ENCODE results near the gene DAPK2. TPM values are rescaled to one million over a fixed set of nuclear protein-coding genes. Genes with fewer than 3 reads are reported as not detected.

The DAPK2 gene
- total RNA-seq, 1 donor = 23.5 TPM

GRCh38 chr15:63860555-63860954, 185.7 kb downstream of the DAPK2 start:
- H2AFZ ChIP-seq (ENCODE audit: low read length) = no peak overlapping the region
- no peaks in the 10 kb centered on the region for H3K36me3 ChIP-seq (ENCODE audit: insufficient read depth, low read length)
- no peaks in the 10 kb centered on the region for H3K27me3 ChIP-seq (ENCODE audit: insufficient read depth, low read length)
- H3K79me2 ChIP-seq (ENCODE audit: insufficient read depth, low read length) = no peaks in the 10 kb centered on the region
- DNase-seq (ENCODE audit: insufficient read length, low spot score, missing footprints) = no peak
- no peak overlapping the region for H3K4me3 ChIP-seq (ENCODE audit: insufficient read depth, low read length)
- H3K4me1 ChIP-seq (ENCODE audit: insufficient read depth, low read length) = peaks cover 12% of the 10 kb centered on the region
- no peaks in the 10 kb centered on the region for H4K20me1 ChIP-seq (ENCODE audit: insufficient read depth, low read length)
- no peak overlapping the region for H3K4me2 ChIP-seq (ENCODE audit: insufficient read depth, low read length)
- H3K9me3 ChIP-seq (ENCODE audit: low read depth, low read length) = no peaks in the 10 kb centered on the region
- TF ChIP-seq CTCF (IDR thresholded peaks at IDR 0.05; ENCODE audit: extremely low read depth, low read depth, low read length) = no peak
- no peak overlapping the region for H3K27ac ChIP-seq (ENCODE audit: low read depth, low read length)

- H4K20me1 ChIP-seq (ENCODE audit: insufficient read depth, low read length) = no peaks in the 10 kb centered on the region
- no peaks in the 10 kb centered on the region for H3K9me3 ChIP-seq (ENCODE audit: low read depth, low read length)
- H3K27me3 ChIP-seq (ENCODE audit: insufficient read depth, low read length) = no peaks in the 10 kb centered on the region
- no peaks in the 10 kb centered on the region for H3K79me2 ChIP-seq (ENCODE audit: insufficient read depth, low read length)
- H2AFZ ChIP-seq (ENCODE audit: low read length) = no peak overlapping the region
- H3K4me1 ChIP-seq (ENCODE audit: insufficient read depth, low read length) = peaks cover 12% of the 10 kb centered on the region
- H3K36me3 ChIP-seq (ENCODE audit: insufficient read depth, low read length) = no peaks in the 10 kb centered on the region
- no peak overlapping the region for H3K27ac ChIP-seq (ENCODE audit: low read depth, low read length)
- TF ChIP-seq CTCF (IDR thresholded peaks at IDR 0.05; ENCODE audit: extremely low read depth, low read depth, low read length) = no peak
- H3K4me3 ChIP-seq (ENCODE audit: insufficient read depth, low read length) = no peak overlapping the region
- DNase-seq (ENCODE audit: insufficient read length, low spot score, missing footprints) = no peak
- no peak overlapping the region for H3K4me2 ChIP-seq (ENCODE audit: insufficient read depth, low read length)
Measured at GRCh38 chr15:63860155-63860554, 186.1 kb downstream of the DAPK2 start.

GRCh38 chr15:63858881-63859280, 187.4 kb downstream of the DAPK2 start:
- Histone ChIP-seq H3K9me3 (ENCODE audit: low read depth, low read length) (no peaks in the 10 kb centered on the region), H4K20me1 (ENCODE audit: insufficient read depth, low read length) (no peaks in the 10 kb centered on the region), H3K4me3 (ENCODE audit: insufficient read depth, low read length) (no peak overlapping the region), H3K4me2 (ENCODE audit: insufficient read depth, low read length) (no peak overlapping the region), H3K79me2 (ENCODE audit: insufficient read depth, low read length) (no peaks in the 10 kb centered on the region), H3K4me1 (ENCODE audit: insufficient read depth, low read length) (peaks cover 12% of the 10 kb centered on the region), H2AFZ (ENCODE audit: low read length) (no peak overlapping the region), H3K27ac (ENCODE audit: low read depth, low read length) (peak overlapping the region; percentile 36), H3K36me3 (ENCODE audit: insufficient read depth, low read length) (no peaks in the 10 kb centered on the region), H3K27me3 (ENCODE audit: insufficient read depth, low read length) (no peaks in the 10 kb centered on the region)
- TF ChIP-seq CTCF (IDR thresholded peaks at IDR 0.05; ENCODE audit: extremely low read depth, low read depth, low read length) = no peak
- DNase-seq (ENCODE audit: insufficient read length, low spot score, missing footprints) = no peak

GRCh38 chr15:63858448-63858847, 187.8 kb downstream of the DAPK2 start:
- Histone ChIP-seq H3K27ac (ENCODE audit: low read depth, low read length) (peak overlapping the region; percentile 25), H3K4me2 (ENCODE audit: insufficient read depth, low read length) (no peak overlapping the region), H4K20me1 (ENCODE audit: insufficient read depth, low read length) (no peaks in the 10 kb centered on the region), H3K4me3 (ENCODE audit: insufficient read depth, low read length) (no peak overlapping the region), H3K4me1 (ENCODE audit: insufficient read depth, low read length) (peaks cover 12% of the 10 kb centered on the region), H2AFZ (ENCODE audit: low read length) (no peak overlapping the region), H3K9me3 (ENCODE audit: low read depth, low read length) (no peaks in the 10 kb centered on the region), H3K36me3 (ENCODE audit: insufficient read depth, low read length) (no peaks in the 10 kb centered on the region), H3K79me2 (ENCODE audit: insufficient read depth, low read length) (no peaks in the 10 kb centered on the region), H3K27me3 (ENCODE audit: insufficient read depth, low read length) (no peaks in the 10 kb centered on the region)
- no peak for TF ChIP-seq CTCF (IDR thresholded peaks at IDR 0.05; ENCODE audit: extremely low read depth, low read depth, low read length)
- no peak for DNase-seq (ENCODE audit: insufficient read length, low spot score, missing footprints)
